Stimulated activated CD4-positive, alpha-beta T cell treated with anti-CD3 and anti-CD28 coated beads, Interleukin-1b, Interleukin-23, amount 100 ng/mL, for 24 hours (primary cell): Measurements from ENCODE around the gene GRAMD4.

Source experiments
- DNase-seq, 4 experiments: peaks; one replicate each; pipeline ENCODE4 v3.0.0-alpha.2; 2020; ENCODE audit warnings: low read depth in 4 of 4, low spot score in 1 of 4

GRAMD4 gene

GRCh38 chr22:46619830-46620501 lies at the start of gene GRAMD4:
GRAMD4 (plus strand) TSS chr22:46620386; CDS start chr22:46626800, 6,414 bp downstream.
- no peak for DNase-seq

DNA sequence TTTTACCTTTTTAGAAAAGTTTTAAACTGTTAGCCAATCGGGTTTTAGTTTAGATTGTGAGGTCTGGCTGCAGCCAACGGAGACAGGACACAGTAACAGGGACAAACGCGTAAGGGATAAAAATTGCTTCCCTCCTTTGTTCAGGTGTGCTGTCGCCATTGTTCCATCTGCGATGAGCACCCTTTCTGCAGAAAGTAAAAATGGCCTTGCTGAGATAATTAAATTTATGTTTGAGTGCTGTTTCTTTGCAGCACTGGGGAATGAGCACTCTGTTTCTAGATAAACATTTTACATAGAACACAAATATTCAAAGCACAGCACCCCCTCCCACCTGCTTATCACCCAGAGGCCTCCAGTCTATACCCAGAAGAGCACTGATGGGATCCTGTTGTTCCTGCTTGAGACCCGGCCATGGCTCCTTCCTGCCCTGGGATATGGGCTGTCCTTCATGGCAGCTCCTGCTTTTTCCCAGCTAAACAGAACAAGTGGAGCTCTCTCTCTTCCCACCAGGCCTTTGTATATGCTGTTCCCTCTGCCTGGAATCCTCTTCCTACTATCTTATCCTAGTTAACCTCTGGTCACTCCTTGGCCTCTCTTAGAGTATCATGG lies 48.4 kb upstream of the GRAMD4 start:
- no peak for DNase-seq

DNA sequence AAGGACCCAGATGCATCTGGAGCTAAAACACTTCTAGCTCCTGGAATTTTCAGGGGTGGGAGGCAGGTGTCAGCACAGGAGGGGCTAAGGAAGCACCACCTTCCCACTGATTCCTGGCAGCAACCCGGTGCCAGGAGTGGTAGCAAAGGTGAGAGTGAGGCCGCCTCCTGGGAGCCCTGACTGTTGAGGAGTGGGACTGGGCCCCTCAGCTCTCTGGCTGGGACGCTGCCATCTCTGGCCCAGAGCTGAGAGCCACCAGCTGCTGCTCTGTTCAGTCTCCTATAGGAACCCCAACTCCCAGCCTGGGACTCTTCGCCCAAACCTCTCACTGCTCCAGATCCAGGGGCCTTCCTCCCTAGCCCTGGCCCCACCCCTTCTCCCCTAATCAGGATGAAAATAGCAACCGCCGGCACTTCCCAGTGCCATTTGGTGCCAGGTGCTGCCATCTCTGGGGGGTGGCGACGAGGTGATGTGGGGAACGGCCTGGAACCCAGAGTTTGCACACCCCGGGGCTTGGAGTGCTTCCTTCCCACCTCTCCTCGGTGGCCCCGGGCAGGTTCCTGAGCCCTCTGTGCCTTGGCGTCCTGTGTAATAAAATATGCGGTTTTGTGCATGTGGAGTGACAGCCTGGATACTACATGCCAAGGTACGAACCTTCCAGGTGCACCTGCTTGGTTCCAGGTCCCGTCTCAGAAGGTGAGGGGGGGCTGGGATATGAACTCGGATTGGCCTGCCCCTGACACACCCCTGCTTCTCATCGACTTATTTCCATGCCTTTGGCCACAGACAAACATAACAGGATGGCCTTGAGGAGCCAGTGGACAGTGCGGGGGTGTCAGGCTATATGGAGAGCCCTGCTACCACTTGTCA lies 47.0 kb upstream of the GRAMD4 start:
- no peak for DNase-seq

DNA sequence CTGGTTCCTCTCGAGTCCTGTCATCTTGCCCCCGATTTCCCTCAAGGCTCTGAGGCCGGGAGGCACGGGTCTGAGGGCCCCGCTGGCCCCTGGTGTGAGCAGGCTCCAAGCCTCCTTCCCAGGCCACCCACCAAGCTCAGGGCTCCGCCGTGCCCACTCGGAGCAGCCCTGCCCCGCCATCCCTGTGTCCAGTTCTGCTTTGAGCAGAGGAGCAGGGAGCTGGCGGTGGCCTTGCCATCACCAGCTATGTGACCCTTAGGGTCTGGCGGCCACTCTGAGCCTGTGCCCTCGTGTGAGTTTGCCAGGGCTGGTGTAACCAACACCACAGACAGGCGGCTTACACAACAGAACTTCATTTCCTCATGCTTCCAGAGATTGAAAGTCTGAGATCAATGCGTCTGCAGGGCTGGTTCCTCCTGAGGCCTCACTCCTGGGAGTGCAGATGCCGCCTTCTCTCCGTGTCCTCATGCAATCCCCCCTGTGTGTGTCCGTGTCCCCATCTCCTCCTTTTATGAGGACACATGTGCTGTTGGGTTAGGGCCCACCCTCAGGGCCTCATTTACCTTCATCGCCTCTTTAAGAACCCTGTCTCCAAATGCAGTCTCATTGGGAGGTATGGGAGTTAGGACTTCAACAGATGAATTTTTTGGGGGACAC lies 46.3 kb upstream of the GRAMD4 start:
- no peak for DNase-seq

GRCh38 chr22:46574438-46574992 lies 45.7 kb upstream of the GRAMD4 start:
- no peak for DNase-seq

- DNase-seq = no peak
Observed at GRCh38 chr22:46574993-46575910, 44.9 kb upstream of the GRAMD4 start.

DNA sequence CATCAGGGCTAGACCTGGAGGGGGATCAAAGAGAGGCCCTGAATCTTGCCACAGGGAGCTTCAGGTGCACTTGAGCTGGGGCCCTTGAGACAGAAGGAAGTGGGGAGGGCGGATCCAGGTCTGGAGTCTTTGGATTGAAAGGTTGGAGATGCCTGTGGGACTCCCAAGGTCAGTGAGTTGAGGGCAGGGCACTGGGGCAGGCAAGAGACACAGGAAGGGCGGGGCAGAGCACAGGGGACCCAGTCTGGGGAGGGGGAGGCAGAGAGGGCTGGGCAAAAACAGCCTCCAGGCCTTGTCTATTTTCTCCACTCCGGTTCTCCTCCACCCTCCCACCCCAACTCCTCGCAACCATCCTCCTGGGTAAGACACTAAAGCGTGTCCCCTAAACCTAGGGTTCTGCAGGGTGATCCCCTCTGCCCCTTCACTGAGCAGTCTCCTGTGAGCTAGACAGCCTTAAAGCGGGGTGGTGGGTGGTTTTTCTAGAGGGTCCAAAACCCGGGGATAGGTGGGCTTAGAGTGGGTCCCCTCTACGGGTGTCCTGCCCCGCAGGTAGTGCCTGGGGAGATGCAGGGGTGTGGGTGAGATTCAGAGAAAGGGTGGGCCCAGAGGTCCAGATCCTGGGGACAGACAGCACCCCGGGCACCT lies 44.2 kb upstream of the GRAMD4 start:
- DNase-seq = no peak

- DNase-seq = peak in 2 of 4 experiments; percentile 35 to 45
Observed at GRCh38 chr22:46576556-46577367, 43.4 kb upstream of the GRAMD4 start.

GRCh38 chr22:46577368-46578249 lies 42.6 kb upstream of the GRAMD4 start:
- DNase-seq = no peak

- no peak for DNase-seq
Observed at GRCh38 chr22:46578251-46578823, 41.8 kb upstream of the GRAMD4 start.

- no peak for DNase-seq
Observed at GRCh38 chr22:46578824-46579561, 41.2 kb upstream of the GRAMD4 start.

- no peak for DNase-seq
Observed at GRCh38 chr22:46579751-46580449, 40.3 kb upstream of the GRAMD4 start.

GRCh38 chr22:46580940-46581537 lies 39.1 kb upstream of the GRAMD4 start:
- DNase-seq = no peak

DNA sequence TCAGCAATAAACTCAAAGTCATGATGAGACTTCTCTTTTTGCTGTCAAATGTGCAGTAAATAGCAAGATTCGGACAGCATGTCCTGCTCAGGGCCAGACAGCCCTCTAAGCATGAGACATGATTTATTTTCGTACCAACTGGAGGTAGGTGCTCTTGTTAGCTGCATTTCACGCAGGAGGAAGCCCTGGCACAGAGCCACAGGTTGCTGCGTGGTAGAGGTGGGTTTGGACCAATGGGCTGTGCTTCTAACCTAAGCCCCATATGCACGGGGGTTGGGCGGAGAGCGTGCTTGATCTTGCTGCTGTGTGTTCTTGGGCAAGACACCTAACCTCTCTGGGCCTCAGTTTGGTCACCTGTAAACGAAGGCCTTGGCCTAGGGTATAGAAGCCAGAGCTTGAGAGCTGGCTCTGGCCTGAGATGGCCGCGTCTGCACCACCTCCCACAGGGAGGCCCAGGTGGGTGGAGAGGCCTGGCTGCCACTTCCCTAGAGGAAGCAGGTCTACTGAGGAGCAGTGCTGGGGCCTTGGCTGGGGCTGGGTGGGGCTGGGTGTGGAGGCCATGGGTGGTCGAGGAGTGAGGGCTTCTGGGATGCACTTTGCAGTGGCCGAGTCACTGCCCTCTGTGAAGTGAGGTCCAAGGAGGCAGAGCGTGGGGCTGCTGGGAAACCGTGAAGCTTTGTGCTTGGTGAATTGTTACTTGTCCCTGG lies 38.5 kb upstream of the GRAMD4 start:
- DNase-seq = no peak

DNA sequence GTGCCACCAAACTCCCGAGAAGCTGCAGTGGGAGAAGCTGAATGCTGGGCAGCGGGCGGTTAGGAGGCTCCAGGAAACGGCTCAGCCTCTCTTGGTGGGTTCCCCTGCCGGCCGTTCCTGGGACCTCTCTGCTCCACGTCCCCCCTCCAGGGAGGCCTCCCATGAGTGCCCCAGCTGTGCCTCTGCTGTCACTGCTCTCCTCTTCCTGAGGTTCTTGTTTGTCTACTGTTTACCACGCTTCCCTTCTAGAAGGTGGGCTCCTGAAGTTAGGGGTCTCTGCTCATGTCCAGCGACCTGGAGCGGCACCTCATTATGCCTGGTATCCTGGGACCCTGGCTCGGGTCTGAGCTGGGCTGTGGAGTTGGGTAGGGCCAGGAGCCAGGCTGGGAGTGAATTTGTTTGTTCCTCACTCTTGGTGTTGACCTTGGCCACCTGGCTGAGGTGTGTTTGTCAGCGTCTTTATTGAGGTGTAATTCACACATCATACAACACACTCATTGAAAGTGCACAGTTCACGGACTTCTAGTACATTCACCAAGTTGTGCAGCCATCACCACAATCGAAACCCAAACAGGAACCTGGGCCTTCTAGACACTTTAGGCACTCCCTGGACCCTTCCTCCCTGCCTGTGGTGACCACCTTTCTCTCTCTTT lies 37.8 kb upstream of the GRAMD4 start:
- no peak for DNase-seq
